HG02623 (cell line): ENCODE results near the gene HYAL3.

Source experiments
- ATAC-seq: cut with Tn5 transposase; IDR thresholded peaks from one replicate; pipeline ENCODE4 v1.9.1; 2021; ENCODE audit warnings: moderate library complexity; ENCODE audit not compliant: unreplicated experiment

The HYAL3 gene

GRCh38 chr3:50298836-50299637 lies at the start of gene HYAL3, which contains the start of gene NAA80:
TSS of gene HYAL3 (minus strand) at chr3:50299405. CDS start at chr3:50295602, 3,803 bp downstream.
TSS of gene NAA80 (minus strand) at chr3:50299405. CDS start at chr3:50297463, 1,942 bp downstream.
- ATAC-seq = peak; percentile 80

GRCh38 chr3:50347187-50347813 lies 48.1 kb upstream of the HYAL3 start:
- ATAC-seq = no peak

GRCh38 chr3:50345586-50346234 lies 46.5 kb upstream of the HYAL3 start, which contains the start of gene ZMYND10:
TSS of gene ZMYND10 (minus strand) at chr3:50345732. CDS start at chr3:50345579, 153 bp downstream.
- ATAC-seq = no peak

- no peak for ATAC-seq
Measured at GRCh38 chr3:50345008-50345407, 45.8 kb upstream of the HYAL3 start.

- no peak for ATAC-seq
Measured at GRCh38 chr3:50342813-50343633, 43.8 kb upstream of the HYAL3 start.

- ATAC-seq = no peak
Measured at GRCh38 chr3:50341996-50342650, 42.9 kb upstream of the HYAL3 start.

GRCh38 chr3:50341537-50341936 lies 42.3 kb upstream of the HYAL3 start:
- no peak for ATAC-seq

GRCh38 chr3:50340448-50341329 lies 41.5 kb upstream of the HYAL3 start, which contains the start of gene RASSF1:
TSS of gene RASSF1 (minus strand) at chr3:50340836. CDS start at chr3:50340805, 31 bp downstream.
- no peak for ATAC-seq

- no peak for ATAC-seq
Measured at GRCh38 chr3:50340147-50340447, 40.9 kb upstream of the HYAL3 start.

- no peak for ATAC-seq
Measured at GRCh38 chr3:50339485-50340146, 40.4 kb upstream of the HYAL3 start.

GRCh38 chr3:50338965-50339364 lies 39.8 kb upstream of the HYAL3 start:
- no peak for ATAC-seq

GRCh38 chr3:50337175-50337861 lies 38.1 kb upstream of the HYAL3 start:
- peak; percentile 66 for ATAC-seq

GRCh38 chr3:50336452-50337174 lies 37.4 kb upstream of the HYAL3 start:
- ATAC-seq = peak; percentile 25

GRCh38 chr3:50334339-50335075 lies 35.3 kb upstream of the HYAL3 start:
- no peak for ATAC-seq

- ATAC-seq = no peak
Measured at GRCh38 chr3:50333744-50334328, 34.6 kb upstream of the HYAL3 start.

- no peak for ATAC-seq
Measured at GRCh38 chr3:50331364-50331907, 32.2 kb upstream of the HYAL3 start.
